ENCODE measurements around the gene CARF. TPM values are rescaled to one million over a fixed set of nuclear protein-coding genes. Genes with fewer than 3 reads are reported as not detected.

Gene CARF
- total and polyA plus RNA-seq, 2 of the 13 experiments (the other 11 are each of a cell fraction or from before 2014, with no cell fraction given), result 3.0 to 5.4 TPM

- no peak for TF ChIP-seq PRDM15 (CRISPR knock-in tag; IDR thresholded peaks at IDR 0.05)
- no peak for TF ChIP-seq ARID4A (CRISPR knock-in tag; IDR thresholded peaks at IDR 0.05; ENCODE audit: borderline replicate concordance)
- TF ChIP-seq NAIF1 (CRISPR knock-in tag; IDR thresholded peaks at IDR 0.05; ENCODE audit: borderline replicate concordance), result no peak
- no peak for TF ChIP-seq ZNF563 (CRISPR knock-in tag; IDR thresholded peaks at IDR 0.05)
- no peak for TF ChIP-seq GTF2F1 (IDR thresholded peaks at IDR 0.05; ENCODE audit: low read length)
- TF ChIP-seq STAT5B (CRISPR knock-in tag; IDR thresholded peaks at IDR 0.05), result no peak
- no peak for TF ChIP-seq ZNF670 (CRISPR knock-in tag; IDR thresholded peaks at IDR 0.05; ENCODE audit: borderline replicate concordance)
- no peak for TF ChIP-seq MXI1 (IDR thresholded peaks at IDR 0.05; ENCODE audit: borderline replicate concordance, low read depth, low read length)
- TF ChIP-seq ZNF503 (CRISPR knock-in tag; IDR thresholded peaks at IDR 0.05), result no peak; the same call in 1 of the 2 replicates
- no peak for TF ChIP-seq ZFY (CRISPR knock-in tag; IDR thresholded peaks at IDR 0.05)
- TF ChIP-seq ZNF597 (CRISPR knock-in tag; IDR thresholded peaks at IDR 0.05), result no peak
- no peak for TF ChIP-seq TFAP4 (IDR thresholded peaks at IDR 0.05; ENCODE audit: borderline replicate concordance, low read depth)
- no peak for TF ChIP-seq MLX (CRISPR knock-in tag; IDR thresholded peaks at IDR 0.05)
- no peak for TF ChIP-seq ZNF569 (CRISPR knock-in tag; IDR thresholded peaks at IDR 0.05; ENCODE audit: borderline replicate concordance)
- no peak for TF ChIP-seq ZNF740 (CRISPR knock-in tag; IDR thresholded peaks at IDR 0.05)
- no peak for TF ChIP-seq REXO4 (CRISPR knock-in tag; IDR thresholded peaks at IDR 0.05; ENCODE audit: borderline replicate concordance)
- TF ChIP-seq HIVEP1 (CRISPR knock-in tag; IDR thresholded peaks at IDR 0.05), result no peak
These were observed 106.1 kb downstream of the CARF start (continued) for GRCh38 chr2:203018181-203018580.

Data from HepG2 (cell line).